GM18519 (cell line): ENCODE measurements around the gene ARL5C.

Experiments
- ATAC-seq: cut with Tn5 transposase; IDR thresholded peaks from one replicate; pipeline ENCODE4 v1.9.1; 2021; ENCODE audit warnings: mild to moderate bottlenecking, moderate library complexity; ENCODE audit not compliant: unreplicated experiment, low FRiP score

The ARL5C gene

DNA sequence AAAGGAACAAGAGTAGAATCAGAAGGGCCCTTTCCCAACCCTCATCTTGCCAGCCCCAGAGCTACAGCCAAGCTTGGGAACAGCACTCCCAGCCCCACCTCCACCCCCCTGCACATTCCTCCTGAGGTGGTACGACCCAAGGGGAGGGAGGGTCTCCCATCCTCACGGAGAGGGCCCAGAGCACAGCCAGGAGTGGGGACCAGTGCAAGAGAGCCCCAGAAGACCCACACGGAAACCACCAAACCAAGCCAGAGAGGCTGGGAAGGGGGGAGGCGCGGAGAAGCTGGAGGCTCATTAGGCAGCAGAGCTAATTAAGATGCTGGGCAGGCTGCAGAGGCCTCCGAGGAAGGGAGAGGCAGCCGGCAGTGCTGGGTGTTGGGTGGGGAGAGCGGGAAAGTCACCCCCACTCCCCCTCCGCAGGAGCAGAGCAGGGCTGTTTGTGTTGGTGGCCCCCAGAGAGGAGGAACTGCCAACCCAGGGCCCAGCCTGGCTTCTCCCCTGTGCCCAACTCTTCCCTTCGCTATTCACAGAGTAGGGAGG is 29.1 kb upstream of the ARL5C start:
- no peak for ATAC-seq

DNA sequence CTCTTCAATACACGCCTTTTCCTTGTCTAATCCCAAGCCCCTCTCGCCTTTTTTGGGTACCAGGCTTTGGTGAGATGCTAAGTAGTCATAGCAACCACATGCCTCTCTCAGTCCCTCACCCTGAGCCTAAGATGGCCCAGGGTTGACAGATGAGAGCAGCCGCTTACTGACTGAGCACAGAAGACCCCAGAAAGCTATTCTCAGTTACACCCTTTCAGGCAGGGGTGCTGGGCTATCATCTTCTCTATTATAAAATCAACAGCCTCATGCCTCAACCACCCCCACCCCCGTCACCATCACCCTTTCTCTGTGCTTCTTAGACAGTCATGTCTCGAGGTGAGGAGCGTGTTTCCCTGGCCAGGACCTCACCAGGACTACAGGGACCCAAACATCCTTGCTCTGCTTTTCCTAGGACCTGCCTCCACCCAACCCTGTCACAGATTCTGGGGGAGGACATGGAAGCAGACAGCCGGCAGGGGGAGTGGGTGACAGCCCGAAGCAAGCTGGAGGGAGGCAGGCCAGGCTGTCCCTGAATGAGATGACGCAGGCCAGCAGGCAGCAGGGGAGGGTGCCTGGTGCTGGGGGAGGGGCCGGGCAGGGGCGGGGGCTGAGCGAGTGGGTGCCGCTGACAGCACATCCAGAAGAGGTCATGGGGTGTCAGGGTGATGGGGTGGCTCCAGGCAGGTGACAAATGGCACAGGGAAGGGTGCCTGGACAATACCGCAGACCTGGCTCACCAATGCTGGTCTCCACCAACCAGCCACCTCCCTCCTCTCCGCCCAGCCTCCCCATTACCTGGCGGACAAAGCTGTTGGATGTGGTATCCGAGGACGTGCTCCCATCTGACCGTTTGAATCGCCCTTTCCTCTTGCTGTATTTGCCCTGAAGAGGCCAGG is 28.4 kb upstream of the ARL5C start:
- ATAC-seq: no peak

- no peak for ATAC-seq
These were observed 27.4 kb upstream of the ARL5C start for GRCh38 chr17:39193346-39193745.

DNA sequence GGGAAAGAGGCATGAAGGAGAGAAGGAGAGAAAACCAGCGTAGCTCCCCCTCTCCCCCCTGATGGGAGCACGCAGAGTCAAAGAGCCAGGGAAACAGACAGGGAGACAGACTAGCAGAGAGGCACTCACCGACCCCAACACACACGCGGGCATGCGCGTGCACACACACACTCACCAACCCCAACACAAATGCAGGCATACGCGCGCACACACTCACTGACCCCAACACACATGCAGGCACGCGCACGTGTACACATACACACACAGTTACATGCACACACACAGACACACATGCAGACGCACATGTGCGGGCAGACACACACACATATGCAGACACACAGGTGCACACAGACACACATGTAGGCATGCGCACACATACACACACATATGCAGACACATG is 26.9 kb upstream of the ARL5C start:
- no peak for ATAC-seq

DNA sequence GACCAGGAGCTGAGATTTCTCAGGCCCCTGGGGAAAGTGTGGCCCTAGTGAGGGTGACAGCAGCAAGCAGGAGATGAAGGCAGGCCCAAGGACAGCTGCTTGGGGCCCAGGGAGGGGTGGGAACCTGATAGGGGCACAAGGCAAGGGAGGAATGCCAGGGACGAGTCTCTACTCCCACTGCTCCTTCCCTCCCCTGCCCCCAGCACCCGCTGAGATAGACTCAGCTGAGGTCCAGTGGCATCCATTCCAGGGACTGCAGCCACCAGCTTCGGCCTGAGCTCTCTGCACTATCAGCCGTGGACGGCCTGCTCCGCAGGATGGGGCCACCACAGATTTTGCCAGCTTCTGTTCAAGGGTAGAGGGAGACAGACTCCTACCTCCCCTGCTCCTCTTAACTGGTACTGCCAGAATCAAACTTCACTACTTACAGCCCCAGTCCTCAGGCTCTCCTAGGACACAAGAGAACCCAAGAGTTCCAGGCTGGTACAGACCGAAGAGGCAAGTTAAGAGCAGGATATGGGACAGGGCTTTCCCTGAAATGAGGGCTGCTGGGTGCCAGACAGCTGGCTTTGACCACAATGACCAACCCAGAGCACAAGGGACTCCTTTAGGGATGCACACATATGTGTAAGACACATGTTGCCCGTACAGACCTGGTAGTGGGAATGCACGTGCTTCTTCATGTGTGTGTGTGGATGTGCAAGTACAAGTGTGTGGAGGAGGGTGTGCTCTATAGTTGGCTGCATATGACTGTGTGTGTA is 26.0 kb upstream of the ARL5C start:
- no peak for ATAC-seq

- ATAC-seq: no peak
These were observed 21.3 kb upstream of the ARL5C start for GRCh38 chr17:39187152-39187830.

- no peak for ATAC-seq
These were observed 20.6 kb upstream of the ARL5C start for GRCh38 chr17:39186481-39187002.

DNA sequence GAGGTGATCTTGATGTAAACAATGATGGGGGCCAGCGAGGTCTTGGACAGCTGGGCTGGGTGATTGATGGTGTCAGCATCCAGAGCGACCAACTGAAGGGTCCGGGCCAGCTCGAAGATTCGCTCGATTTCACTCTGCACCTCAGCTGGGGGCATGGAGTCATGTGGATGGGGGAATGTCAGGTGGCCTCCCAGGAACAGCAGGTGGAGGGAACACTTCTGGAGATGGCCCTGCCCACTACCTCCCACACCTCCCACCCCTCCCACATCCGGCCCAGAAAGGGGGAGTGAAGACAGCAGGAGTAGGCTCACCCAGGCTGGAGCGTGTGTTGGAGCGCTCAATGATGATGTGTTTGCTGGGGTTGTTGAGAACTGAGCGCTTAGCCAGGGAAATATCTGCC is 17.8 kb upstream of the ARL5C start:
- ATAC-seq: no peak

DNA sequence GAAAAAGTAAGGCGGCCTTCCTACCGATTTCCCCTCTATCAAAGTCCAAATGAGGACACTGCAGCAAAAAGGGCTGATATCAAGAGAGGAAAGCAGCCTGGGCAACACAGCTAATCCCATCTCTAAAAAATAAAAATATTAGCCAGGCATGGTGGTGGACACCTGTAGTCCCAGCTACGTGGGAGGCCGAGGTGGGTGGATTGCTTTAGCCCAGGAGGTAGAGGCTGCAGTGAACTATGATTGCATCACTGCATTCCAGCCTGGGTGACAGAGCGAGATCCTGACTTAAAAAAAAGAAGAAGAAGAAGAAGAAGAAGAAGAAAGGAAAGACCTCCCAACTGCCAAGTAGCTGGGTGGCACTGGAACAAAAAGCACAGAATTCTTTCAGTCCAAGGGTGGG is 17.1 kb upstream of the ARL5C start:
- ATAC-seq: no peak

- ATAC-seq: no peak
These were observed 15.3 kb upstream of the ARL5C start for GRCh38 chr17:39181303-39181702.

DNA sequence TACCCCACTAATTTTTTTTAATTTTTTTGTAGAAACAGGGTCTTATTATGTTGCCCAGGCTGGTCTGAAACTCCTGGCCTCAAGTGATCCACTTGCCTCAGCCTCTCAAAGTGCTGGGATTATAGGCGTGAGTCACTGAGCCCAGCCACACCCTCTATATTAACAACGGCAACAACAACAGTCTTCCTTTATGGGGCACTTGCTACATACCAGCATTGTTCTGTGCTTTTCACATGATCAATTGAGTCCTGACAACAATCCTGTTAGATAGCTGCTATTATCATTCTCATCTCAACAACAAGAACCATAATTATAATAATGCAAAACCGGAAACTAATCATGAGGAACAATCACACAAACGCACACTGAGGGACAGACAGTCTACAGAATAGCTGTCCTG is 12.6 kb upstream of the ARL5C start:
- ATAC-seq: no peak

DNA sequence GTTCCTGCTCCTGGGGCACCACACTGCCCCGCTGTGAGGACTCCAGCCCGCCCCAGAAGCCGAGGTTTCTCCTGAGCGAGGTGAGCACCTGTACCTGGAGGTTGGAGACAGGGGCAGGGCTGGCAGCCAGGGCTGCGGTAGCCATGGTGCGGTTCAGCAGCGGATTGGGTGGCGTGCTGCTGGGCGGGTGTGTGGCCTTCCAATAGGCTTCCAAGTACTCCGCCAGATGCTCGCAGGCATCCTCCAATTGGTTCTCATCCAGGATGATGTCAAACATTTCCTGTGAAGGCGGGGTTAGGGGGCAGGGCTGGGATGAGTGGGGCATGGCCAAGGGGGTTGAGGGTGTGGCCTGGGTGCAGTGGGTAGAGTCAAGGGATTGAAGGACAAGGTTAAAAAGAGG is 11.3 kb upstream of the ARL5C start:
- ATAC-seq: no peak

DNA sequence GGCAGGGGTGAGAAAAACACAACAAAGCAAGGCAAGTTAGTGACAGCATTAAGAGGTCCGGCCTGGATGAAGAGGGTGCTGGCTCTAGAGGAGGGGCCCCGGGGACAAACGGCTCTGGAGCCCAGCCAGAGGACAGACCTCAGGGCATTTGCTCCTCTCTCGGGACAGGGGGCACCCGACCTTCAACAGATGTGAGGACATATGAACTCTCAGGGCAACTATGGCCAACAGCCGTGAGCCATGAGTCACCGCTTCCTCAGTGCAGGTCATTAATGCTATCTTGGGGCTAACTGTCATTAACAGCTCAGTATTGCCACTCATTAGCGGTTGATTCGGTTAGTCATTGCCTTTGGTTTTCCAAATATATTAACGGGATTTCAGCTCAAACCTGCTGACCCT is 9.7 kb upstream of the ARL5C start:
- ATAC-seq: no peak

DNA sequence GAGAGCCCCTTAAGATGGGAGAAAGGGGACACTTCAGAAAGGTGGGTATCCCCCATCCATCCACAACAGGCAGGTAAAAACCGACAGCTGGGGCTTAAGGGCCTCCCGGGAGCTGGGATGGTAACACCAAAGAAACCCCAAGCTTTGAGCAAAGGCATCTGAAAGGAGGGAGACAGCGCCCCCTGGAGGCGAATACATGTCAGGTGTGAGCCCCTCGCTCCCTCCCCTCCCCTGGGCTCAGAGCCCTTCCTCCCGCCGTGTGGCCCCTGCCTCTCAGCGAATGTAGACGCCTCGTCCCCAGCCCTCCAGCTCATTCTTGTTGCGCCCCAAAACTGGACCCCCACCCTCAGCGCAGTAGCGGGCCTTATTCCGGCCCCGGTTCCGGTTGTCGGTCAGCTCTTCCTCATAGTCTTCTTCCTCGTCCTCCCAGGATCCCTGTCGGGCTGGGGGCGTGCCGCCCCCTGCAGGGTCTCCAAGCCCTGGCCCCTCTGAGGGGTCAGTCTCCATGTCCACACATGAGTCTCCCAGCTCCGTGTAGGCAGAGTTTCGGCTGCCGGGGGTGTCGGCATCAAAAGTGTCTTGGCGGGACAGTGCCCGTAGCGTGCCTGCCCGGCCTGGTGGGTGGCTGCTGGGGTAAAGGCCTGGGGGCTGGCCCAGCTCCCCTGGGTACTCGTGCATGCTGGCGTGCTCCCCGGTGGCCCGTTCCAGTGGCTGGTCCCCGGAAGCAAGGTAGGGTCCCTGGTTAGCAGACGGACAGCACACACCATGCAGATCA is 9.1 kb upstream of the ARL5C start:
- ATAC-seq: no peak

GRCh38 chr17:39173526-39174274 is 7.7 kb upstream of the ARL5C start:
- ATAC-seq: no peak

DNA sequence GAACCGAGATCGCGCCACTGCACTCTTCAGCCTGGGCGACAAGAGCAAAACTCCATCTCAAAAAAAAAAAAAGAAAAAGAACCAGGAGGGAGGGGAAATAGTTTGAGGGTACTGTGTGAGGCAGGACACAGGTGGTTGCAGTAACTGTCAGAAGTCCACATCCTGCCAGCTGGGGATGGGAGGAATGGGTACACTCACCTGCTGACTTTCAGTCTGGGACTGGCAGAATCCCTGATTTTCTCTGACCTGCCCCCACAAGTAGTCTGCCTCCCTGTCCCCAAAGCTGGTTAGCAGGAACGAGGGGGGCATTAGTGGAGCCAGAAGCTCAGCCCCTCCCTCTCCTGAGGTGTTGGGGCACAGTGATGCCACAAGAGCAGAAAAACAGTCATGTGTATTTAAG is 7.1 kb upstream of the ARL5C start:
- ATAC-seq: no peak

- no peak for ATAC-seq
These were observed 6.0 kb upstream of the ARL5C start for GRCh38 chr17:39171933-39172332.

- no peak for ATAC-seq
These were observed 4.6 kb upstream of the ARL5C start for GRCh38 chr17:39170558-39170957.

DNA sequence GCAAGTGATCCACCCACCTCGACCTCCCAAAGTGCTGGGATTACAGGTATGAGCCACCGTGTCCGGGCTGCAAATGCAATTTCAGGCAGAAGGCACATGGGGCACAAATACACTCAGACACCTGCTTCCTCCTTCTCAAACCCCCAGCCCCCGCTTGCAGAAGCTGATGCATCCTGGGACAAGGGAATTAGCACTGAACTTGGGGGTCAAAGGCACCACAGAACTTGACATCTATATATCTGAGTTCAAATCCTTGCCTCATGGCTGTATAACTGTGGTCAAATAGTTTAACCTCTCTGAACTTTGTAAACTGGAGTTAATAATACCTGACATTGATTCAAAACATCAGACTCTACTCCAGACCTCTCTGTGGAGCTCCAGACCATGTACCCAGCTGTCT is 4.1 kb upstream of the ARL5C start:
- ATAC-seq: no peak
